ENCODE measurements around the gene ADAMTS18. TPM values are rescaled to one million over a fixed set of nuclear protein-coding genes. Genes with fewer than 3 reads are reported as not detected.

ADAMTS18 gene
- polyA plus RNA-seq, 2 of the 4 experiments (the other 2 are of a cell fraction) = 0.03 TPM; not detected in 1

GRCh38 chr16:77433146-77433545, 1.7 kb downstream of the ADAMTS18 start:
- Histone ChIP-seq H3K4me2 (no peak overlapping the region), H3K9me3 (peaks cover 6% of the 10 kb centered on the region; the same call in 1 of the 3 replicates), H3K4me3 (no peak overlapping the region), H3K4me1 (peaks cover 11% of the 10 kb centered on the region), H3K27ac (no peak overlapping the region)
- 18% methylated on average over 6 of the region's 6 CpGs for WGBS (ENCODE audit: missing lambda C conversion rate)
- FAIRE-seq (no peak), ATAC-seq (no peak), DNase-seq (ENCODE audit: low read depth in 1 of 2, low spot score in 1 of 2) (no peak)
- ChIA-PET POLR2A (no interaction called here), CTCF (interaction anchor here (1.4 to 1.5 kb wide), 3 partner anchors 14 to 197 kb away, joined by 4 to 8 read pairs (median 4); no protein-coding TSS in a partner anchor)
- TF ChIP-seq NR3C1 (IDR thresholded peaks at IDR 0.05) = no peak
- no peak for TF ChIP-seq ZFP36 (IDR thresholded peaks at IDR 0.05; ENCODE audit: borderline replicate concordance, partially characterized antibody)
- TF ChIP-seq BCL3 (IDR thresholded peaks at IDR 0.05) = no peak
- no peak for TF ChIP-seq RCOR1 (IDR thresholded peaks at IDR 0.05; ENCODE audit: low read depth, low read length)
- no peak for TF ChIP-seq RAD21 (conservative IDR thresholded peaks at IDR 0.05 in 1 of 2, IDR thresholded peaks at IDR 0.05 in 1 of 2)
- no peak for TF ChIP-seq FOSL2 (IDR thresholded peaks at IDR 0.05)
- TF ChIP-seq FOSL2 (CRISPR knock-in tag; IDR thresholded peaks at IDR 0.05) = no peak

DNA sequence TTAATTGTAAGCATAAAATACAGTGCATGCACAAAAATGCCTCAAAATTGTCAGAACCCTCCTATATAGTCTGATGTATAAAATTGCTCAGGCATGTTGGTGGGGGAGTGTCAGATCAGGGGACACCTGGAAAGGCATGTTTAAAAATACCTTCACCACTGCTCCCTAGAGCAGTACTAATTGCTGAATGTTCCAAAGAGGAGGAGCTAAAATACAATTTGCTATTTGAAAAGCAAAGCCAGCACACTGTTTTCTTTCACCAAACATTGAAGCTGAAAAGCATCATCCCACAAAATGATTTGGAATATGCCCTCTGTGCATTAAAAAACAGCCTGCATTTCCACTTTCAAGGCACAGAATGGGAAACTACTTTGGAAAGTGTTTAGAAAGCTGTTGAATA, 2.6 kb downstream of the ADAMTS18 start:
- H3K4me1 ChIP-seq = peaks cover 11% of the 10 kb centered on the region
- H3K4me3 ChIP-seq = no peak overlapping the region
- H3K27ac ChIP-seq = no peak overlapping the region
- DNase-seq (ENCODE audit: low read depth in 1 of 2, low spot score in 1 of 2) = no peak
- ATAC-seq = no peak
- H3K4me2 ChIP-seq = no peak overlapping the region
- ChIA-PET POLR2A (no interaction called here), CTCF (interaction anchor here (1.4 to 1.5 kb wide), 2 partner anchors 15 to 196 kb away, joined by 4 read pairs; no protein-coding TSS in a partner anchor)
- FAIRE-seq = no peak
- H3K9me3 ChIP-seq = peaks cover 6% of the 10 kb centered on the region; the same call in 1 of the 3 replicates
- TF ChIP-seq PBX3 (IDR thresholded peaks at IDR 0.05) = no peak
- TF ChIP-seq EP300 (IDR thresholded peaks at IDR 0.05) = no peak
- TF ChIP-seq EHMT2 (IDR thresholded peaks at IDR 0.05; ENCODE audit: low read depth) = no peak
- TF ChIP-seq HOXA7 (CRISPR knock-in tag; IDR thresholded peaks at IDR 0.05) = no peak
- no peak for TF ChIP-seq SMC3 (IDR thresholded peaks at IDR 0.05)
- no peak for TF ChIP-seq RNF2 (IDR thresholded peaks at IDR 0.05; ENCODE audit: borderline replicate concordance, low read depth)
- TF ChIP-seq CEBPB (IDR thresholded peaks at IDR 0.05) = no peak
- TF ChIP-seq NPAS2 (CRISPR knock-in tag; IDR thresholded peaks at IDR 0.05; ENCODE audit: borderline replicate concordance) = no peak
- TF ChIP-seq RARB (CRISPR knock-in tag; IDR thresholded peaks at IDR 0.05) = no peak
- no peak for TF ChIP-seq JUNB (IDR thresholded peaks at IDR 0.05)
- no peak for TF ChIP-seq SREBF2 (IDR thresholded peaks at IDR 0.05)

DNA sequence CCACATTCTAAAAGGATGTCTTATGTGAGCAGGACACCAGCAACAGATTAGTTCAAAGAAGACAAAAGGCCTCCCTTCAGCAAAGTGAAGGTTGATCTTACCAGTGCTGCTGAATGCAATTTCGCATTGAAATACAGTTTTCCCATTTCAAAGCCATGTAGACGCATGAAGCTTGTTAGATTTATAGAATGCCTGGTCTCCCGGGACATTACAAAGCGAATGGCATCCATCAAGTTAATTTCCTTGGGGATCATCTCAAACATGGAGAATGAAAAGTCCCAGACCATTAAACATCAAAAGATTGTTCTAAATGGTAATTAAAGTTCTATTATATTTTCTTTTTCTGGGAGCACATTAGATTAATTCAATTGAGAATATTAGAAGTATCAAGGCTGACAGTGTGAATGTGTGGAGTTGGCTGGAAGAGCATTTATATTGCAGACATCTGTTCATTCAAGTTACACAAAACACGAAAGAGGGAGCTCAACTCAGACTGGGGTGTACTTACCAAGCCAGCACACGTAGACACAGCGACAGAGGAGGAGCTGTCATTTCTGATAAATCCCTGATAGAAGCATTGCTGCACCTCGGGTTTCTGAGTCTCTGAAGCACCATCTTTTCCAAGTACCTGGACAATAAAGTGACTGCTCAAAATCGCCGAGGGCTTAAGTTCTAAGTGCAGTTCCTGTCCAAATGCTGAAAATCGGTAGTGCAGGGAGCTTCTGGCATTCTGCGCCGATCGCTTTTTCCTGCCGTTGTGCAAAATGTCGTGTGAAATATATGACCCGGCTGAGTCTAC, 3.8 kb downstream of the ADAMTS18 start:
- Histone ChIP-seq H3K27ac (no peak overlapping the region), H3K4me3 (no peak overlapping the region), H3K4me1 (peaks cover 11% of the 10 kb centered on the region), H3K9me3 (peaks cover 6% of the 10 kb centered on the region; the same call in 1 of the 3 replicates), H3K4me2 (no peak overlapping the region)
- ATAC-seq = no peak
- CTCF ChIA-PET = interaction anchor here (0.8 to 0.9 kb wide), 2 partner anchors 14 to 194 kb away, joined by 3 to 4 read pairs; no protein-coding TSS in a partner anchor
- FAIRE-seq = no peak
- DNase-seq (ENCODE audit: low read depth in 1 of 2, low spot score in 1 of 2) = no peak
- POLR2A ChIA-PET = no interaction called here
- WGBS (ENCODE audit: missing lambda C conversion rate) = 69% methylated on average over 17 of the region's 17 CpGs
- no peak for TF ChIP-seq NPAS2 (CRISPR knock-in tag; IDR thresholded peaks at IDR 0.05; ENCODE audit: borderline replicate concordance)
- TF ChIP-seq REST (IDR thresholded peaks at IDR 0.05) = peak; percentile 48; the same call in 1 of the 2 replicates
